HepG2 (cell line): ENCODE measurements around the gene ZNF644. TPM values are rescaled to one million over a fixed set of nuclear protein-coding genes. Genes with fewer than 3 reads are reported as not detected.

Experiments used
- CAMTA2 ChIP-seq: sonication (generic); formaldehyde crosslinking; IDR thresholded peaks from 2 replicates; pipeline ENCODE4 v1.4.0; 2020; ENCODE audit warnings: mild to moderate bottlenecking, missing genetic modification reagents, borderline replicate concordance
- FOXA3 ChIP-seq: IDR thresholded peaks from 2 replicates; pipeline ENCODE4 v1.6.1; 2016; ENCODE audit warnings: missing genetic modification reagents, missing compliant biosample characterization
- FOXK2 ChIP-seq: fragments of 450-650 bp; IDR thresholded peaks from 2 replicates; pipeline ENCODE4 v1.6.1; 2016
- FOXO1 ChIP-seq: sonication (generic); formaldehyde crosslinking; IDR thresholded peaks from 2 replicates; pipeline ENCODE4 v1.4.0; 2020; ENCODE audit warnings: missing genetic modification reagents
- HNRNPLL ChIP-seq: fragments of 200-400 bp; formaldehyde crosslinking; IDR thresholded peaks from 2 replicates; pipeline ENCODE4 v1.6.1; 2017; ENCODE audit warnings: mild to moderate bottlenecking, low read depth, low read length; ENCODE audit not compliant: poor library complexity, severe bottlenecking
- ISX ChIP-seq: sonication (generic); formaldehyde crosslinking; conservative IDR thresholded peaks from 2 replicates; pipeline ENCODE4 v1.5.0; 2020; ENCODE audit warnings: missing genetic modification reagents
- JUN ChIP-seq: sonication (generic); formaldehyde crosslinking; IDR thresholded peaks from 2 replicates; pipeline ENCODE4 v1.4.0; 2020; ENCODE audit warnings: mild to moderate bottlenecking, missing genetic modification reagents
- JUNB ChIP-seq: sonication (generic); formaldehyde crosslinking; IDR thresholded peaks from 2 replicates; pipeline ENCODE4 v1.8.0; 2022; ENCODE audit warnings: missing genetic modification reagents, mild to moderate bottlenecking, borderline replicate concordance
- KLF16 ChIP-seq, 2 experiments: sonication (generic) in 1 of 2; formaldehyde crosslinking in 1 of 2; IDR thresholded peaks; 2 replicates each; pipeline versions ENCODE4 v1.6.1 to v1.8.0; 2016 to 2023; ENCODE audit warnings: missing genetic modification reagents in 2 of 2, missing compliant biosample characterization in 1 of 2
- MZF1 ChIP-seq: sonication (generic); formaldehyde crosslinking; IDR thresholded peaks from 2 replicates; pipeline ENCODE4 v1.8.1; 2023; ENCODE audit warnings: mild to moderate bottlenecking, missing genetic modification reagents, borderline replicate concordance
- NFAT5 ChIP-seq: sonication (generic); formaldehyde crosslinking; IDR thresholded peaks from 2 replicates; pipeline ENCODE4 v1.4.0; 2020; ENCODE audit warnings: missing genetic modification reagents
- NR2F6 ChIP-seq, 2 experiments: IDR thresholded peaks; 2 replicates each; pipeline ENCODE4 v1.6.1; 2016; ENCODE audit warnings: antibody characterized with exemption in 1 of 2, mild to moderate bottlenecking in 1 of 2
- PHF21A ChIP-seq: sonication (generic); formaldehyde crosslinking; IDR thresholded peaks from 2 replicates; pipeline ENCODE4 v1.5.0; 2020; ENCODE audit warnings: mild to moderate bottlenecking, missing genetic modification reagents
- POGZ ChIP-seq: sonication (generic); formaldehyde crosslinking; IDR thresholded peaks from 2 replicates; pipeline ENCODE4 v1.4.0; 2020; ENCODE audit warnings: mild to moderate bottlenecking, missing genetic modification reagents
- RBM39 ChIP-seq: fragments of 200-400 bp; formaldehyde crosslinking; IDR thresholded peaks from one replicate; pipeline ENCODE4 v1.6.1; 2018; ENCODE audit warnings: antibody characterized with exemption, mild to moderate bottlenecking, low read depth, low read length; ENCODE audit not compliant: poor library complexity, severe bottlenecking
- SALL1 ChIP-seq: sonication (generic); formaldehyde crosslinking; IDR thresholded peaks from 2 replicates; pipeline ENCODE4 v1.8.0; 2022; ENCODE audit warnings: mild to moderate bottlenecking, missing genetic modification reagents
- SAP130 ChIP-seq: IDR thresholded peaks from 2 replicates; pipeline ENCODE4 v1.6.1; 2016; ENCODE audit warnings: low read depth
- SNRNP70 ChIP-seq: fragments of 200-400 bp; formaldehyde crosslinking; IDR thresholded peaks from 2 replicates; pipeline ENCODE4 v1.6.1; 2017; ENCODE audit warnings: mild to moderate bottlenecking, low read depth, low read length, moderate library complexity
- SOX6 ChIP-seq, 2 experiments: fragments of 450-650 bp in 1 of 2; sonication (generic) in 1 of 2; formaldehyde crosslinking in 1 of 2; IDR thresholded peaks; 2 replicates each; pipeline versions ENCODE4 v1.4.0 to v1.6.1; 2017 to 2020; ENCODE audit warnings: antibody characterized with exemption in 1 of 2, mild to moderate bottlenecking in 1 of 2, missing genetic modification reagents in 1 of 2
- TRIM24 ChIP-seq: sonication (generic); formaldehyde crosslinking; IDR thresholded peaks from 2 replicates; pipeline ENCODE4 v1.8.0; 2022; ENCODE audit warnings: mild to moderate bottlenecking, missing genetic modification reagents
- YEATS2 ChIP-seq: sonication (generic); formaldehyde crosslinking; IDR thresholded peaks from 2 replicates; pipeline ENCODE4 v1.4.0; 2020; ENCODE audit warnings: missing genetic modification reagents, borderline replicate concordance
- ZNF598 ChIP-seq: sonication (generic); formaldehyde crosslinking; IDR thresholded peaks from 2 replicates; pipeline ENCODE4 v1.5.1; 2020; ENCODE audit warnings: mild to moderate bottlenecking, missing genetic modification reagents, borderline replicate concordance
- polyA plus RNA-seq, 8 experiments: library from polyadenylated mRNA; depleted of rRNA in 3 of 8; stranded (reverse) in 7 of 8; unstranded in 1 of 8; fragments of >200 nt; fragmentation: Illumina TruSeq in 4 of 8; extraction: Trizol in 4 of 8; gene quantifications; 2 replicates each; pipeline versions ENCODE4 v1.2.1 to v1.2.3, GENCODE V29; 2011 to 2016; ENCODE audit warnings: low read depth in 4 of 8, missing spikeins in 1 of 8, mixed read lengths in 1 of 8; ENCODE audit not compliant: insufficient read depth in 1 of 8
- total RNA-seq, 5 experiments: library from RNA; depleted of rRNA; stranded (reverse); fragments of >200 nt; fragmentation: Illumina TruSeq; extraction: Trizol; gene quantifications; 2 replicates each; pipeline ENCODE4 v1.2.3, GENCODE V29; 2016; ENCODE audit warnings: low read depth in 1 of 5
- TF ChIP-seq, protein P1 (sequence below): sonication (generic); formaldehyde crosslinking; IDR thresholded peaks from 2 replicates; pipeline ENCODE4 v1.8.0; 2022; ENCODE audit warnings: low read depth, missing genetic modification reagents
- TF ChIP-seq, protein P2 (sequence below): sonication (generic); formaldehyde crosslinking; conservative IDR thresholded peaks from 2 replicates; pipeline ENCODE4 v1.8.0; 2022; ENCODE audit warnings: missing genetic modification reagents

Gene ZNF644
- total and polyA plus RNA-seq, 2 of the 13 experiments (the other 11 are each of a cell fraction or from before 2014, with no cell fraction given): 17.7 to 51.7 TPM

DNA sequence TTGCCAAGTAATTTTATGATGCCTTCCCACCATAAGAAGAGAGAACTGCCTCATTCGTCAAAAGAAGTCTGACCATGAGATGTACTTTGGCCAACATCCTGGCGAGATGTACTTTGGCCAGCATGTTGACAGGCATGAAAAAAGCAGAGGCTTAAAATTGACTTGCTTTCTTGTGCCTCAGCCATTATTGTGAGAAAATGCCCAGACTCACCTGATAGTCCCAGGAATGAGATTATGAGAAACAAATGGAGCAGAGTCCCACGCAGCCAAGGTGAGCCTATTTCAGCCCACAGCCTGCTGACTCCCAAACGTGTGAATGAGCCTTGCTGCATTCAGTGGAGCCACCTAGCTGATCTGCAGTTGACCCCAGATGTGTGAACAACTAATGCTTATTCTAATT is 43.5 kb upstream of the ZNF644 start (continued):
- no peak for TF ChIP-seq NFAT5 (CRISPR knock-in tag)
- TF ChIP-seq, protein P1, sequence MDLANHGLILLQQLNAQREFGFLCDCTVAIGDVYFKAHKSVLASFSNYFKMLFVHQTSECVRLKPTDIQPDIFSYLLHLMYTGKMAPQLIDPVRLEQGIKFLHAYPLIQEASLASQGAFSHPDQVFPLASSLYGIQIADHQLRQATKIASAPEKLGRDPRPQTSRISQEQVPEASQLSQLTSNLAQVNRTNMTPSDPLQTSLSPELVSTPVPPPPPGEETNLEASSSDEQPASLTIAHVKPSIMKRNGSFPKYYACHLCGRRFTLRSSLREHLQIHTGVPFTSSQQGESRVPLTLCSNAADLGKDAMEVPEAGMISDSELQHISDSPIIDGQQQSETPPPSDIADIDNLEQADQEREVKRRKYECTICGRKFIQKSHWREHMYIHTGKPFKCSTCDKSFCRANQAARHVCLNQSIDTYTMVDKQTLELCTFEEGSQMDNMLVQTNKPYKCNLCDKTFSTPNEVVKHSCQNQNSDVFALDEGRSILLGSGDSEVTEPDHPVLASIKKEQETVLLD (CRISPR knock-in tag): no peak
- no peak for TF ChIP-seq TRIM24 (CRISPR knock-in tag)
- no peak for TF ChIP-seq KLF16 (CRISPR knock-in tag; IDR thresholded peaks at IDR 0.05)
- TF ChIP-seq YEATS2 (CRISPR knock-in tag): no peak
- peak; percentile 21; the same call in 1 of the 2 replicates for TF ChIP-seq SALL1 (CRISPR knock-in tag)
- TF ChIP-seq NR2F6 (IDR thresholded peaks at IDR 0.05): no peak
- 0 out of 2 replicates have a peak, but pooled peaks have one; percentile 8 for TF ChIP-seq NR2F6 (CRISPR knock-in tag; IDR thresholded peaks at IDR 0.05)
- TF ChIP-seq FOXO1 (CRISPR knock-in tag): peak; percentile 29; the same call in 1 of the 2 replicates
- TF ChIP-seq FOXK2: no peak
- TF ChIP-seq JUN (CRISPR knock-in tag): no peak
- peak; percentile 49; the same call in 1 of the 2 replicates for TF ChIP-seq FOXA3 (CRISPR knock-in tag)
- no peak for TF ChIP-seq MZF1 (CRISPR knock-in tag)
- no peak for TF ChIP-seq ISX (CRISPR knock-in tag)
- TF ChIP-seq SNRNP70: no peak
- TF ChIP-seq SOX6 (IDR thresholded peaks at IDR 0.05): no peak
- no peak for TF ChIP-seq SOX6 (CRISPR knock-in tag; IDR thresholded peaks at IDR 0.05)
- no peak for TF ChIP-seq HNRNPLL
- peak; percentile 40 for TF ChIP-seq SAP130 (CRISPR knock-in tag)
- no peak for TF ChIP-seq CAMTA2 (CRISPR knock-in tag)
- no peak for TF ChIP-seq JUNB (CRISPR knock-in tag)
- TF ChIP-seq POGZ (CRISPR knock-in tag): no peak
- TF ChIP-seq PHF21A (CRISPR knock-in tag): no peak
- TF ChIP-seq ZNF598: no peak
- TF ChIP-seq, protein P2, sequence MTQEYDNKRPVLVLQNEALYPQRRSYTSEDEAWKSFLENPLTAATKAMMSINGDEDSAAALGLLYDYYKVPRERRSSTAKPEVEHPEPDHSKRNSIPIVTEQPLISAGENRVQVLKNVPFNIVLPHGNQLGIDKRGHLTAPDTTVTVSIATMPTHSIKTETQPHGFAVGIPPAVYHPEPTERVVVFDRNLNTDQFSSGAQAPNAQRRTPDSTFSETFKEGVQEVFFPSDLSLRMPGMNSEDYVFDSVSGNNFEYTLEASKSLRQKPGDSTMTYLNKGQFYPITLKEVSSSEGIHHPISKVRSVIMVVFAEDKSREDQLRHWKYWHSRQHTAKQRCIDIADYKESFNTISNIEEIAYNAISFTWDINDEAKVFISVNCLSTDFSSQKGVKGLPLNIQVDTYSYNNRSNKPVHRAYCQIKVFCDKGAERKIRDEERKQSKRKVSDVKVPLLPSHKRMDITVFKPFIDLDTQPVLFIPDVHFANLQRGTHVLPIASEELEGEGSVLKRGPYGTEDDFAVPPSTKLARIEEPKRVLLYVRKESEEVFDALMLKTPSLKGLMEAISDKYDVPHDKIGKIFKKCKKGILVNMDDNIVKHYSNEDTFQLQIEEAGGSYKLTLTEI: no peak
- no peak for TF ChIP-seq RBM39
